NCI-H1105 (cell line): ENCODE measurements around the gene SEMA3C.

Experiments used
- DNase-seq: peaks from one replicate; lab custom pipeline; 2025; lab: John Stamatoyannopoulos, UW

SEMA3C gene

GRCh38 chr7:80734011-80734410 lies 184.8 kb downstream of the SEMA3C start:
- no peak for DNase-seq

GRCh38 chr7:80733333-80733915 lies 185.4 kb downstream of the SEMA3C start:
- no peak for DNase-seq

GRCh38 chr7:80732630-80733029 lies 186.2 kb downstream of the SEMA3C start:
- no peak for DNase-seq

GRCh38 chr7:80731281-80731680 lies 187.6 kb downstream of the SEMA3C start:
- DNase-seq, result no peak

- DNase-seq, result no peak
Measured at GRCh38 chr7:80729591-80730320, 189.1 kb downstream of the SEMA3C start.

GRCh38 chr7:80726666-80727065 lies 192.2 kb downstream of the SEMA3C start:
- DNase-seq, result no peak

- DNase-seq, result no peak
Measured at GRCh38 chr7:80725181-80725611, 193.7 kb downstream of the SEMA3C start.

GRCh38 chr7:80724249-80724871 lies 194.5 kb downstream of the SEMA3C start:
- DNase-seq, result no peak

- no peak for DNase-seq
Measured at GRCh38 chr7:80722616-80723195, 196.1 kb downstream of the SEMA3C start.

- DNase-seq, result no peak
Measured at GRCh38 chr7:80721883-80722615, 196.8 kb downstream of the SEMA3C start.

- DNase-seq, result no peak
Measured at GRCh38 chr7:80720146-80720545, 198.7 kb downstream of the SEMA3C start.

GRCh38 chr7:80719261-80719660 lies 199.6 kb downstream of the SEMA3C start:
- no peak for DNase-seq

- no peak for DNase-seq
Measured at GRCh38 chr7:80711531-80711930, 207.3 kb downstream of the SEMA3C start.

- DNase-seq, result no peak
Measured at GRCh38 chr7:80708123-80708522, 210.7 kb downstream of the SEMA3C start.

- no peak for DNase-seq
Measured at GRCh38 chr7:80707318-80707717, 211.5 kb downstream of the SEMA3C start.

GRCh38 chr7:80705130-80705781 lies 213.6 kb downstream of the SEMA3C start:
- no peak for DNase-seq

- DNase-seq, result no peak
Measured at GRCh38 chr7:80703272-80703671, 215.6 kb downstream of the SEMA3C start.

GRCh38 chr7:80699721-80700256 lies 219.1 kb downstream of the SEMA3C start:
- no peak for DNase-seq

- peak; percentile 42 for DNase-seq
Measured at GRCh38 chr7:80699045-80699638, 219.7 kb downstream of the SEMA3C start.
